Ovary (tissue), 3 donors: ENCODE measurements around the gene STH.

Experiments
- CTCF ChIP-seq, 3 donors: fragments of 450-650 bp in 2 of 3; fragments of 200-600 bp in 1 of 3; IDR thresholded peaks; one replicate each; pipeline versions ENCODE4 v1.5.1 to v1.8.0; 2016 to 2022; ENCODE audit warnings: antibody characterized with exemption in 3 of 3, mild to moderate bottlenecking in 1 of 3
- EP300 ChIP-seq: sonication (generic); formaldehyde crosslinking; IDR thresholded peaks from one replicate; pipeline ENCODE4 v1.6.1; 2017; ENCODE audit warnings: antibody characterized with exemption
- donor health status: DM: no; HTN: no; CAD: no.

DNA sequence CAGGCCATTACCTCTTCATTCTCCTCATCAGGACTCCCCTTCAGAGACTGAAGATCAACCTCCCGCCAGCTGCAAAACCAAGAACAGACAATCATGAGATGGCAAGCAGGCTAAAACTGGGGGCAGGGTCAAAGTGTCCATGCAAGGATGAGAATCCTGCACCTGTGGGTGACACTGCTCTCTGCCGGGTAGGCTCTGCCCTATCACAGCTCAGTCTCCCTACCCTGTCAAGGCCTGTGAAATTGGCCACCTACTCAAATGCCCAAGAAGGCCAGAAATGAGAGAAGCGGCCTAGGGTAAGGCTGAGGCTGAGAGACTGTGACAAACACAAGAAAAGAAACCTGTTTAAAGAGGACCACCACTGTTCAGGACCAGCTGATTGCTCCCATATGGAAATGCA is 34.3 kb downstream of the STH start:
- no peak for TF ChIP-seq CTCF (IDR thresholded peaks at IDR 0.05)
- no peak for TF ChIP-seq EP300
